GM12874 (cell line): Measurements from ENCODE around the gene B3GALT6.

ENCODE experiments used
- CTCF ChIP-seq: IDR thresholded peaks from 2 replicates; pipeline ENCODE4 v1.5.1; 2011; ENCODE audit warnings: low read depth, mild to moderate bottlenecking, control low read depth, low read length, moderate library complexity; ENCODE audit not compliant: insufficient read depth

B3GALT6 gene

GRCh38 chr1:1232208-1232795, at the start of gene B3GALT6:
Gene B3GALT6 (plus strand): TSS chr1:1232237. CDS start chr1:1232279, 42 bp downstream.
- TF ChIP-seq CTCF, result no peak

GRCh38 chr1:1182491-1183220, 49.4 kb upstream of the B3GALT6 start:
- TF ChIP-seq CTCF, result no peak

- no peak for TF ChIP-seq CTCF
Observed at GRCh38 chr1:1183221-1183747, 48.8 kb upstream of the B3GALT6 start.

GRCh38 chr1:1183833-1184775, 47.9 kb upstream of the B3GALT6 start:
- TF ChIP-seq CTCF, result no peak

GRCh38 chr1:1185101-1185765, 46.8 kb upstream of the B3GALT6 start:
- TF ChIP-seq CTCF, result no peak

- TF ChIP-seq CTCF, result no peak
Observed at GRCh38 chr1:1187938-1188337, 44.1 kb upstream of the B3GALT6 start.
